ENCODE measurements around the gene MPI. TPM values are rescaled to one million over a fixed set of nuclear protein-coding genes. Genes with fewer than 3 reads are reported as not detected.
A peak's percentile ranks its signal among the peaks of the same experiment; 100 is the strongest.
"Not testable (repeated sequence)": the region's sequence is repeated elsewhere in the genome, so short reads cannot be mapped to it uniquely, and the experiment has no call there.

Gene MPI
- total RNA-seq, 6 experiments from 2014 or later, result 32.3 to 43.0 (median 35.4) TPM

GRCh38 chr15:74873756-74874424 lies 16.0 kb upstream of the MPI start:
- Mint-ChIP-seq H3K27me3 (ENCODE audit: insufficient read depth) (peaks cover 9% of the 10 kb centered on the region), H3K27ac (peak overlapping the region; percentile 96; the same call in 1 of the 2 replicates), H3K4me3 (peak overlapping the region; percentile 99), H3K9me3 (no peaks in the 10 kb centered on the region), H3K4me1 (ENCODE audit: low read depth) (peaks cover 32% of the 10 kb centered on the region), H3K36me3 (ENCODE audit: low read depth) (peaks cover 10% of the 10 kb centered on the region)
- DNase-seq, result no peak
- no peak for TF ChIP-seq CTCF (IDR thresholded peaks at IDR 0.05)

GRCh38 chr15:74878273-74878672 lies 11.6 kb upstream of the MPI start:
- no peak for DNase-seq
- Mint-ChIP-seq H3K36me3 (ENCODE audit: low read depth) (no peaks in the 10 kb centered on the region; the same call in 1 of the 2 replicates), H3K27me3 (ENCODE audit: insufficient read depth) (peaks cover 9% of the 10 kb centered on the region), H3K4me3 (no peak overlapping the region), H3K27ac (no peak overlapping the region), H3K4me1 (ENCODE audit: low read depth) (peaks cover 7% of the 10 kb centered on the region; the same call in 1 of the 2 replicates), H3K9me3 (peaks cover 6% of the 10 kb centered on the region; the same call in 1 of the 2 replicates)
- no peak for TF ChIP-seq CTCF (IDR thresholded peaks at IDR 0.05)

GRCh38 chr15:74882528-74882927 lies 7.3 kb upstream of the MPI start:
- H3K27ac Mint-ChIP-seq, result no peak overlapping the region
- peaks cover 19% of the 10 kb centered on the region for H3K4me1 Mint-ChIP-seq (ENCODE audit: low read depth)
- H3K9me3 Mint-ChIP-seq, result peaks cover 6% of the 10 kb centered on the region; the same call in 1 of the 2 replicates
- H3K4me3 Mint-ChIP-seq, result no peak overlapping the region
- DNase-seq, result no peak
- no peaks in the 10 kb centered on the region; the same call in 1 of the 2 replicates for H3K36me3 Mint-ChIP-seq (ENCODE audit: low read depth)
- H3K27me3 Mint-ChIP-seq (ENCODE audit: insufficient read depth), result peaks cover 3% of the 10 kb centered on the region
- TF ChIP-seq CTCF (IDR thresholded peaks at IDR 0.05), result no peak

GRCh38 chr15:74884428-74885223 lies 5.2 kb upstream of the MPI start:
- no peak for TF ChIP-seq CTCF (IDR thresholded peaks at IDR 0.05)
- Mint-ChIP-seq H3K9me3 (peaks cover 6% of the 10 kb centered on the region; the same call in 1 of the 2 replicates), H3K36me3 (ENCODE audit: low read depth) (no peaks in the 10 kb centered on the region; the same call in 1 of the 2 replicates), H3K4me3 (no peak overlapping the region), H3K27me3 (ENCODE audit: insufficient read depth) (peaks cover 2% of the 10 kb centered on the region), H3K27ac (peak overlapping the region; percentile 20; the same call in 1 of the 2 replicates), H3K4me1 (ENCODE audit: low read depth) (peaks cover 28% of the 10 kb centered on the region)
- no peak for DNase-seq

- TF ChIP-seq CTCF (IDR thresholded peaks at IDR 0.05), result no peak
- no peak for DNase-seq
Observed at GRCh38 chr15:74885461-74885860, 4.4 kb upstream of the MPI start.

GRCh38 chr15:74887537-74888193 lies 2.2 kb upstream of the MPI start:
- H3K4me1 Mint-ChIP-seq (ENCODE audit: low read depth), result peaks cover 39% of the 10 kb centered on the region
- H3K36me3 Mint-ChIP-seq (ENCODE audit: low read depth); H3K27ac Mint-ChIP-seq; H3K27me3 Mint-ChIP-seq (ENCODE audit: insufficient read depth); H3K9me3 Mint-ChIP-seq; DNase-seq; H3K4me3 Mint-ChIP-seq: not testable (repeated sequence)

More at GRCh38 chr15:74885461-74885860, 4.4 kb upstream of the MPI start:
- Mint-ChIP-seq H3K27ac (no peak overlapping the region), H3K36me3 (ENCODE audit: low read depth) (no peaks in the 10 kb centered on the region; the same call in 1 of the 2 replicates), H3K9me3 (peaks cover 6% of the 10 kb centered on the region; the same call in 1 of the 2 replicates), H3K4me1 (ENCODE audit: low read depth) (peaks cover 34% of the 10 kb centered on the region), H3K27me3 (ENCODE audit: insufficient read depth) (peaks cover 2% of the 10 kb centered on the region; the same call in 1 of the 2 replicates), H3K4me3 (no peak overlapping the region)
